ENCODE results near the gene GPAM.

Gene GPAM

DNA sequence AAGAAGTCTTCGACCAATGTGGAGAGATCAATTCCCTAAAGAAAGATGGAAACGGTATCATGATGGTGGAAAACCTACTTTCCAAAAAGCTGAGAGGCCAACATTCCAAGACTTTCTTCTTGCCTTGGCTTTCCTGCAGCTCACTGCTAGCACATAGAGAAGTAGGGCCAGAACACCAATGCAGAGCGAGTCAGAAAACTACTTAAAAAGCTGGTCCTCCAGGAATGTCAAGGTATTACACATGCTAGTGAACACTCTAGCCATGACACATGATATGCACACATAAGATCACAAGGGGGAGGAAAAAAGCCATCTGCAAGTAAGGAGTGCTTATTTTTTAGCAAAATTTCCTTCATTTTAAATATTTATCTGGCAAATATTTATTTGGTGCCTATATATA, 22.7 kb downstream of the GPAM start:
- Histone ChIP-seq H2AFZ (ENCODE audit: low read length) (no peak overlapping the region), H3K9me2 (replicated peaks; ENCODE audit: insufficient read depth, low read length) (no peaks in the 10 kb centered on the region), H3K9me3 (replicated peaks; ENCODE audit: insufficient read depth, low read length) (no peaks in the 10 kb centered on the region), H3K4me3 (ENCODE audit: low read length) (no peak overlapping the region), H3K36me3 (replicated peaks; ENCODE audit: insufficient read depth, low read length) (no peaks in the 10 kb centered on the region), H4K20me1 (ENCODE audit: insufficient read depth, low read length) (no peaks in the 10 kb centered on the region), H3K9ac (ENCODE audit: low read length) (no peak overlapping the region), H3K4me1 (ENCODE audit: low read length) (no peaks in the 10 kb centered on the region), H3K27ac (ENCODE audit: low read length) (no peak overlapping the region), H3F3A (ENCODE audit: insufficient read depth, low read length) (no peaks in the 10 kb centered on the region), H3K27me3 (replicated peaks; ENCODE audit: insufficient read depth, low read length) (no peaks in the 10 kb centered on the region), H3K4me2 (ENCODE audit: low read depth, low read length) (no peak overlapping the region), H3K79me2 (ENCODE audit: low read length) (no peaks in the 10 kb centered on the region)
- DNase-seq: no peak
- no peak for TF ChIP-seq EZH2phosphoT487 (IDR thresholded peaks at IDR 0.05; ENCODE audit: low read length)
- TF ChIP-seq EZH2 (optimal IDR thresholded peaks at IDR 0.05; ENCODE audit: low read depth, low read length): no peak
- TF ChIP-seq, protein P1, sequence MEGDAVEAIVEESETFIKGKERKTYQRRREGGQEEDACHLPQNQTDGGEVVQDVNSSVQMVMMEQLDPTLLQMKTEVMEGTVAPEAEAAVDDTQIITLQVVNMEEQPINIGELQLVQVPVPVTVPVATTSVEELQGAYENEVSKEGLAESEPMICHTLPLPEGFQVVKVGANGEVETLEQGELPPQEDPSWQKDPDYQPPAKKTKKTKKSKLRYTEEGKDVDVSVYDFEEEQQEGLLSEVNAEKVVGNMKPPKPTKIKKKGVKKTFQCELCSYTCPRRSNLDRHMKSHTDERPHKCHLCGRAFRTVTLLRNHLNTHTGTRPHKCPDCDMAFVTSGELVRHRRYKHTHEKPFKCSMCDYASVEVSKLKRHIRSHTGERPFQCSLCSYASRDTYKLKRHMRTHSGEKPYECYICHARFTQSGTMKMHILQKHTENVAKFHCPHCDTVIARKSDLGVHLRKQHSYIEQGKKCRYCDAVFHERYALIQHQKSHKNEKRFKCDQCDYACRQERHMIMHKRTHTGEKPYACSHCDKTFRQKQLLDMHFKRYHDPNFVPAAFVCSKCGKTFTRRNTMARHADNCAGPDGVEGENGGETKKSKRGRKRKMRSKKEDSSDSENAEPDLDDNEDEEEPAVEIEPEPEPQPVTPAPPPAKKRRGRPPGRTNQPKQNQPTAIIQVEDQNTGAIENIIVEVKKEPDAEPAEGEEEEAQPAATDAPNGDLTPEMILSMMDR (IDR thresholded peaks at IDR 0.05; ENCODE audit: low read length): no peak

- Histone ChIP-seq H3K27me3 (replicated peaks; ENCODE audit: insufficient read depth, low read length) (no peaks in the 10 kb centered on the region), H3K9ac (ENCODE audit: low read length) (no peak overlapping the region), H3K79me2 (ENCODE audit: low read length) (no peaks in the 10 kb centered on the region), H2AFZ (ENCODE audit: low read length) (no peak overlapping the region), H3K9me2 (replicated peaks; ENCODE audit: insufficient read depth, low read length) (no peaks in the 10 kb centered on the region), H3K4me1 (ENCODE audit: low read length) (no peaks in the 10 kb centered on the region), H3K27ac (ENCODE audit: low read length) (no peak overlapping the region), H3K4me2 (ENCODE audit: low read depth, low read length) (no peak overlapping the region), H3K36me3 (replicated peaks; ENCODE audit: insufficient read depth, low read length) (no peaks in the 10 kb centered on the region), H3K4me3 (ENCODE audit: low read length) (no peak overlapping the region), H4K20me1 (ENCODE audit: insufficient read depth, low read length) (no peaks in the 10 kb centered on the region), H3K9me3 (replicated peaks; ENCODE audit: insufficient read depth, low read length) (no peaks in the 10 kb centered on the region), H3F3A (ENCODE audit: insufficient read depth, low read length) (no peaks in the 10 kb centered on the region)
- DNase-seq: no peak
- TF ChIP-seq EZH2phosphoT487 (IDR thresholded peaks at IDR 0.05; ENCODE audit: low read length): no peak
- no peak for TF ChIP-seq EZH2 (optimal IDR thresholded peaks at IDR 0.05; ENCODE audit: low read depth, low read length)
Measured at GRCh38 chr10:112159469-112159868, 24.1 kb downstream of the GPAM start.

DNA sequence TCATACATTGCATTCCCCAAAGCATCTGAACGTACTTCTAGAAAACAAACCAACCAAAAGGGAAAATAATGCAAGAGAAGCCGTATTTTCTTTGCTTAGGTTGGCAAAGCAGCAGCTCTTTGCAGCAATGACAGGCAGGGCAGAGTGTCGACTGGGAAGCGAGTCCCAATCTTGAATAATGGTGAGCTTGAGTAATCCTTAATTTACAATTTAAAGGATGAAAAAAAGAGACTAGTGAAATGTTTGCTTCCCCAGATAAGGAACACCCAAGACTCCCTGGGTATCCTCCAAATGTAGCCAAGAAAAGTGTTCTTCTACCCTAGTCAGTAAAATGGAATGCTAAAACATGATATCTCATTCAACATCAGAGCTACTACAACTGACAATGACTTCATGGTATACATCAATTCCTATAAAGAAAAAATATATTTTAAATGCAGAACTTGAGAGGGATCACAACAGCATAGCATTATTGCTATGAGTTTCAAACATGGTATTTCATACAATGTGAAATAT, 32.0 kb downstream of the GPAM start:
- no peaks in the 10 kb centered on the region for H3K4me1 ChIP-seq (ENCODE audit: low read length)
- H3K36me3 ChIP-seq (replicated peaks; ENCODE audit: insufficient read depth, low read length): no peaks in the 10 kb centered on the region
- H4K20me1 ChIP-seq (ENCODE audit: insufficient read depth, low read length): no peaks in the 10 kb centered on the region
- H3K9me2 ChIP-seq (replicated peaks; ENCODE audit: insufficient read depth, low read length): no peaks in the 10 kb centered on the region
- no peaks in the 10 kb centered on the region for H3K79me2 ChIP-seq (ENCODE audit: low read length)
- H3K4me3 ChIP-seq (ENCODE audit: low read length): no peak overlapping the region
- no peak overlapping the region for H2AFZ ChIP-seq (ENCODE audit: low read length)
- H3K9me3 ChIP-seq (replicated peaks; ENCODE audit: insufficient read depth, low read length): no peaks in the 10 kb centered on the region
- no peak overlapping the region for H3K27ac ChIP-seq (ENCODE audit: low read length)
- H3K4me2 ChIP-seq (ENCODE audit: low read depth, low read length): no peak overlapping the region
- H3F3A ChIP-seq (ENCODE audit: insufficient read depth, low read length): no peaks in the 10 kb centered on the region
- no peaks in the 10 kb centered on the region for H3K27me3 ChIP-seq (replicated peaks; ENCODE audit: insufficient read depth, low read length)
- DNase-seq: no peak
- TF ChIP-seq EZH2phosphoT487 (IDR thresholded peaks at IDR 0.05; ENCODE audit: low read length): no peak
- TF ChIP-seq, protein P1 (IDR thresholded peaks at IDR 0.05; ENCODE audit: low read length): no peak
- H3K9ac ChIP-seq (ENCODE audit: low read length): no peak overlapping the region

DNA sequence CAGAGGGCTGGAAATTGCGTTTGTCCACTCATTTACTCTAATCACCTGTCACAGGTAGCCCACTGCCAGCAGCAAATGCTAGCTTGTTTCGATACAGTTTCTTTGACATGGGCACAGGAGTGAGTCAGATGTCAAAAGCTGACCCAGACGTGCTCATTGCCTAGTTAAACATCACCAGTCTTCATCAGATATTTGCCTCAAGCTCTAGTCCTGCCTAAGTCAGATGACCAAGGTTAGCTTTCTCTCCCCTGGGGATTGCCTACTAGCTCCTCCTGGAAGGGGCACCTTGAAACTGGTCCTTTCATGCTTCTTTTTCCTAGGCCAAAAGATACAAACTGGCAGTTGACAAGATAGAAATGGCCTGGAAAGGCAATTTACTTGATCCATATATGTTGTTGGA, 35.2 kb downstream of the GPAM start:
- Histone ChIP-seq H3K4me1 (ENCODE audit: low read length) (no peaks in the 10 kb centered on the region), H2AFZ (ENCODE audit: low read length) (no peak overlapping the region), H3F3A (ENCODE audit: insufficient read depth, low read length) (no peaks in the 10 kb centered on the region), H3K9me3 (replicated peaks; ENCODE audit: insufficient read depth, low read length) (no peaks in the 10 kb centered on the region), H3K36me3 (replicated peaks; ENCODE audit: insufficient read depth, low read length) (no peaks in the 10 kb centered on the region), H3K9me2 (replicated peaks; ENCODE audit: insufficient read depth, low read length) (no peaks in the 10 kb centered on the region), H3K4me2 (ENCODE audit: low read depth, low read length) (no peak overlapping the region), H3K4me3 (ENCODE audit: low read length) (no peak overlapping the region), H3K27ac (ENCODE audit: low read length) (no peak overlapping the region), H4K20me1 (ENCODE audit: insufficient read depth, low read length) (no peaks in the 10 kb centered on the region), H3K79me2 (ENCODE audit: low read length) (no peaks in the 10 kb centered on the region), H3K27me3 (replicated peaks; ENCODE audit: insufficient read depth, low read length) (no peaks in the 10 kb centered on the region), H3K9ac (ENCODE audit: low read length) (no peak overlapping the region)
- TF ChIP-seq EZH2phosphoT487 (IDR thresholded peaks at IDR 0.05; ENCODE audit: low read length) (no peak), EZH2 (optimal IDR thresholded peaks at IDR 0.05; ENCODE audit: low read depth, low read length) (no peak)
- TF ChIP-seq, protein P1 (IDR thresholded peaks at IDR 0.05; ENCODE audit: low read length): no peak
- no peak for DNase-seq

Measured in MM.1S (cell line).